HG02759 (cell line): ENCODE measurements around the gene COQ5.
A peak's percentile ranks its signal among the peaks of the same experiment; 100 is the strongest.

Experiments
- ATAC-seq: cut with Tn5 transposase; IDR thresholded peaks from one replicate; pipeline ENCODE4 v1.9.1; 2021; ENCODE audit warnings: mild to moderate bottlenecking, moderate library complexity; ENCODE audit not compliant: unreplicated experiment

Gene COQ5

DNA sequence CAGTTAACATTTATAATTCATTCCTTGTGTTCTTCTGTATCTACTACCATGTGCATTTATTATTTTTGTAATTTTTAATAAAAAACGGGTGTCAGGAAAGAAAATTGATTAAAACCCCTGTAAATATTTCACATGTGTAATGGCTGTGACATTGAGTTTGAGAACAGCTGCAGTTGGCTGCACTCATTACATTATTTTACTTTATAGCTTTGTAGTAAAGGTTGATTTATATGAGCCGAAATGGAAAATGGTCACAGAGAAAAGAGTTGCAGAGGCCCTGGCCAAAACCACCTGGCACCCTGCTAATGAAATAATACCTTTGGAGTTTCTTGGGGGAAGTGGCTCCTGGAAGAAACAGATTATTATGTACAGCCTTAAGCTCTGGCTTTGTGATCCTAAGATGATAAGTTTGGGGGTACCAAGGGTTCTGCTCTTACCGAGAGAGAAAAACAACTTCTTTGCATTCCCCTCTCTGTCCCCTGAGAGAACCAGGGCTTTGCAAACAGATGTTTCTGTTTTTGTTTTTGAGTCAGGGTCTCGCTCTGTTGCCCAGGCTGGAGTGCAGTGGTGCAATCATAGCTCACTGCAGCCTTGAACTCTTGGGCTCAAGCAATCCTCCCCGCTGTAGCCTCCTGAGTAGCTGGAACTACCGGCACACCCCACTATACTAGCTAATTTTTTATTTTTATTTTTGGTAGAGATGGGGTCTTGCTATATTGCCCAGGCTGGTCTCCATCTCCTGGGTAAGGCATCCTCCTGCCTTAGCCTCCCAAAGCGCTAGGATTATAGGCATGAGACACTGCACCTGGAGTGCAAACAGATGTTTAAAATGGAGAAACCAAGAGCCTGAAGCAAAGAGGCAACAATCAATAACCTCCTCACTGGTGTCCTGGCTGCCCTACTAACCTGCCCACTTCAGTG lies 42.7 kb downstream of the COQ5 start:
- no peak for ATAC-seq

DNA sequence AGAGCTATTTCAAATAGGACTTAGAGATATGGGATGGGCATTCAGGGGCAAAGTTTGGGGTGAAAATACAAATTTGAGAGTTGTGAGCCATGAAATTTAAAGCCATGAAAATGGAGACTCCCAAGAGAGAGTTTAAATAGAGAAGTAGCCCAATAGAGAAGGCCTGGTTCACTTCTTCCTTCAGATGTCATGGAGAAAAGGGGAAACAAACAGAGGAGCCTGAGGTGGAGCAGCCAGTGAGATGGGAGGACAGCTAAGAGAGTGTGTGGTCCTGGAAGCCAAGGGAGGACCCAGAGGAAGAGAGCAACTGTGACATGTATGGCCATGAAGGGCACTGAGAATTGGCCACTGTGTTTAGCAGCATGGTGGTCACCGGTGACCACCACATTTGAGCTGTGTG lies 45.3 kb downstream of the COQ5 start:
- ATAC-seq, result no peak

DNA sequence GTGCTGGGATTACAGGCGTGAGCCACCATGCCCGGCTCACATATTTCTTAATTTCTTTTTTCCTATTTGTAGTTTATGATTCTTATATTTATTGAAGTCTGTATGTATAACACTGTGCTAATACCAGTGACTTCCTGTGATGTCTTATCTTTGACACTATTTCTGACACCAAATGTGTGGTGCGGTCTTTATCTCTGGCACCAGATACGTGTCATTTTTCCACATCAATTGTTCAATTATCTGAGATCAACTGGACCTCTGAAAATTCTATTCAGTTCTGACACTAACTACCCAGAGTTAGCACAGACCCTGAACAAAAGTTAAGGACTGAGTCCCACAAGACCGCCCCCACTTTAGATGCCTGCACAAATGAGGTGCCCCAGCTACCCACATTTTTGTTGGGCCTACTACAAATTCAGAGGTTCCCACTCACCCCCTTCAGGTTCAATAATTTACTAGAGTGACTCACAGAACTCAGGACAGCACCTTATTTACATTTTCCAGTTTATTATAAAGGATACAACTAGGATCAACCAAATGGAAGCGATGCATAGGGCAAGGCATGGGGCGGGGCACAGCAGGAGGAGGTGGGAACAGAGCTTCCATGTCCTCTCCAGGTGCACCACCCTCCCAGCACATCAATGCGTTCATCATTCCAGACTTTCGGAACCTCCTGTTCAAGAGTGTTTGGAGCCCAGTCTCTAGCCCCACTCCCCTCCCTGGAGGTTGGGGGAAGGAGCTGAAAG lies 47.8 kb downstream of the COQ5 start:
- ATAC-seq, result no peak

GRCh38 chr12:120480211-120480610 lies 48.7 kb downstream of the COQ5 start:
- no peak for ATAC-seq

DNA sequence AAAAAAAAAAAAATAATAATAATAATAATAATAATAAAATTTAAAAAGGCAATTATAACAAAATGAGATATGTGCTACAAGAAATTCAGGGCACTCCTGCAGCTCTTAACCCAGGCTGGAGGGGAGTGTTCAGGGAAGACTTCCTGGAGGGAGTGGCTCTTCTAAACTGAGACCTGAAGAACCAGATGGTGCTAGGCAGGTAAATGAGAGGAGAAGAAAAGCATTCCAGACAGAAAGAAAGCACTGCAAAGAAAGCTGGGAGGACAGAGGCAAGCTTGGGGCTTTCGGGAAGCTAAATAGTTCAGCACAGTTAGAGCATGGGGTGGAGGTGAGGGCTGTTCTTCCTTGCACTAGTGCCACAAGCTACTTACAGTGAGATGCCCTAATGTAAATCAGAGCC lies 49.5 kb downstream of the COQ5 start:
- no peak for ATAC-seq

DNA sequence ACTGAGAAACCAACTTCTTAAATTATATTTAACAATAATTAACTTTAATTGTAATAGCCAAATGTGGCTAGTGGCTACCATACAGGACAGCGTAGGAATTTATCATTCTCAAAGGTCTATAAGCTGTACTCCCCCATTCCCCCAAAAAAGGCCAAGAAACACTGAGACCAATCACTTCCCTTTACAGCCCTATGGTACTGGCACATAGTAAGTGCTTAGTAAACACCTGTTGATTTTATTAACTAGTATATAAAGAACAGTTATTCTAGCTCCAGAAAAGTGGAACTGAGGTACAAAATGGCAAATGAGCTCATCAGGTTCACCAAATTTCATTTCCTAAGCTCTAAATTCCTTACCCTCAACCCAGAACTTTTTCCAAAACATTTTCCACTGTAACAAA lies 53.3 kb downstream of the COQ5 start:
- no peak for ATAC-seq

- no peak for ATAC-seq
Observed at GRCh38 chr12:120474616-120474960, 54.4 kb downstream of the COQ5 start.

- ATAC-seq, result no peak
Observed at GRCh38 chr12:120473807-120474615, 54.9 kb downstream of the COQ5 start.

GRCh38 chr12:120472521-120472920 lies 56.4 kb downstream of the COQ5 start:
- ATAC-seq, result no peak

- no peak for ATAC-seq
Observed at GRCh38 chr12:120470150-120470784, 58.7 kb downstream of the COQ5 start.

- peak; percentile 85 for ATAC-seq
Observed at GRCh38 chr12:120469450-120470149, 59.4 kb downstream of the COQ5 start, which contains the start of gene SRSF9. Gene SRSF9, minus strand, starts transcription at chr12:120469748. Its CDS starts 139 bp downstream, at chr12:120469609.

GRCh38 chr12:120468821-120469449 lies 60.0 kb downstream of the COQ5 start:
- ATAC-seq, result peak; percentile 30

GRCh38 chr12:120468325-120468820 lies 60.6 kb downstream of the COQ5 start:
- peak; percentile 14 for ATAC-seq

DNA sequence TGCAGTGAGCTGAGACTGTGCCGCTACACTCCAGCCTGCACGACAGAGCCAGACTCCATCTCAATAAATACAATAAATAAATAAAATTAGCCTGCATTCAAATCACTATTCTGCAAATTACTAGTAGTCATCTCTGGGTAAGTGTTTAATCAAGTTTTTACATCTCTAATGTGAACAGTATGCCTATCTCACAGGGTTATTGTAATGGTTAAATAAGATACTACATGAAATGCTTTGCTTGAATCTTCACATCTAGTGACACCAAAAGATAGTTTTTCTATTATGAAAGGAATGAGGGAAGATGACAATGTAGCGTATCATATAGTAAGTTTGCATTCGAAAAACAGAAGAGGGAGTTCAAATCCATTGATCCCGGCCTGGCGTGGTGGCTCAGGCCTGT lies 61.5 kb downstream of the COQ5 start:
- ATAC-seq, result no peak

DNA sequence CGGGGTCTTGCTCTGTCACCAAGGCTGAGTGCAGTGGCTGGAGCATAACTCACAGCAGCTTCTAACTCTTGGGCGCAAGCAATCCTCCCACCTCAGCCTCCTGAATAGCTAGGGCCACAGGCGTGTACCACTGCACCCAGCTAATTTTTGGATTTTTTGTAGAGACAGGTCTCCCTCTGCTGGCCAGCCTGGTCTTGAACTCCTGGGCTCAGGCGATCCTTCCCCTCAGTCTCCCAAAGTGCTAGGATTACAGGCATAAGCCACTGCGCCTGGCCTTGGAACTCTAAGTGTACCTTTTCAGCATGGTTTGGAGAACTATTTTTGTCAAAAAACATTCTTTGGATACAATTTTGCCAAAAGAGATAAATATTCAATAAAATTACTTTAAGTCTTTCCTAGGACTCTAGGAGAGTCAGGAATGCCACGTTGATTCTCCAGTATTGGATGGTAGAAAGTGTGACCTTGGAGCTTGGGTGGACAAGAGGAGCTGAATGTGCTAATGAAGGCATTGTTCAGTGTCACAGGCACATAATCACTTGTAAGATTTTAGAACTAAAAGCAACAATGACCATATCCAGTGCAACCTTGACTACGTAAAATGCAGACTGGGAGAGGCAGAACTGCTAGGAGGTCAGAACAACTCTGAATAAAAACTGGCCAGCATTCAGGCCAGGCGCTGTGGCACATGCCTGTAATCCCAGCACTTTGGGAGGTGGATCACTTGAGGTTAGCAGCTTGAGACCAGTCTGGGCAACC lies 62.2 kb downstream of the COQ5 start:
- no peak for ATAC-seq

- ATAC-seq, result no peak
Observed at GRCh38 chr12:120465756-120466155, 63.2 kb downstream of the COQ5 start.

DNA sequence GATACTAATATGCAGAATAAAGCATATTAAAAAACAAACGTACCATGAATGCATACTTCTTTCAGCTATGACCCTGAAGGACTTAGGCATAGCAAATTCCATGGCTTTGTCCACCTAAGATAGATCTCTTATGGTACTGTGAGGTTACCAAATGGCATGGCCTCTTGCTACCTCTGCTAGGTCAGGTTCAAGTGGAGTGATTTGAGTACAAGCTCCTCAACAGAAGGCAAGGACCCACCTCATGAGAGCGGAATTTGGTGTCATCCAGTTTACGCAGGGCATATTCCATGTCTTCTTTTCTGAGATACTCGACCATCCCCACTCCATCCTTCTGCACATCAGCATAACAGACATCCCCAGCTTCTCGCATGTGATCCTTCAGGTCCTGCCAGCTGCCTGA lies 65.2 kb downstream of the COQ5 start:
- no peak for ATAC-seq

DNA sequence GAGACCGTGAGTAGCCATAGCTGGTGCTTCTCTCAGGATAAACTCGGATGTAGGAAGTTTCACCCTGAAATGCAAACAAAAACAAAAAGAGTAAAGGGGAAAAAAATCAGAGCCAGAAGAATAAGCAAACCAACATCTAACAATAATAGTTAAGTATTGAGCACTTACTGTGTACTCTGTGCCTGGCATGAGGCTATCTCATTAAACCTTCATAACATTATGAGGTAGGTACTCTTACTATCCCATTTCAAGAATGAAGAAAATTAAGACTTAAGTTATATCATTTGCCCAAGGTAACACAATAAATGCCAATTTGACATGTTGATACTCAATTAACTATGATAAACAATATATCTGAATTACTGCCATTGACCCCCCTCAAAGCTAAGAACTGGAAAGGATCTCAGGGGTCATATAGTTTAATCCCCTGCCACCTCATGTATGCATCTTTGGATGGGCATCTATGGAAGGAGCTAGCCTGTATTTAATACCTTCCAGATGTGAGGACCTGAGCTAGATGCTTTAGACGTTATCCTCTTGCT lies 66.8 kb downstream of the COQ5 start:
- ATAC-seq, result no peak

- ATAC-seq, result no peak
Observed at GRCh38 chr12:120460157-120460556, 68.8 kb downstream of the COQ5 start.
